HG03558 (cell line): Measurements from ENCODE around the gene DCAF5.

Experiments
- ATAC-seq: cut with Tn5 transposase; IDR thresholded peaks from one replicate; pipeline ENCODE4 v1.9.1; 2021; ENCODE audit warnings: moderate number of reproducible peaks; ENCODE audit not compliant: unreplicated experiment; ENCODE audit errors: extremely low read depth

DCAF5 gene

GRCh38 chr14:69101331-69101826 lies 51.5 kb downstream of the DCAF5 start:
- no peak for ATAC-seq

- no peak for ATAC-seq
Observed at GRCh38 chr14:69097974-69098373, 54.9 kb downstream of the DCAF5 start.

- no peak for ATAC-seq
Observed at GRCh38 chr14:69096781-69097475, 56.0 kb downstream of the DCAF5 start.

GRCh38 chr14:69096246-69096645 lies 56.7 kb downstream of the DCAF5 start:
- no peak for ATAC-seq

- no peak for ATAC-seq
Observed at GRCh38 chr14:69094481-69094880, 58.4 kb downstream of the DCAF5 start.

GRCh38 chr14:69093631-69094421 lies 59.1 kb downstream of the DCAF5 start:
- no peak for ATAC-seq

GRCh38 chr14:69092840-69093422 lies 60.0 kb downstream of the DCAF5 start:
- ATAC-seq: no peak

GRCh38 chr14:69091695-69092094 lies 61.2 kb downstream of the DCAF5 start:
- no peak for ATAC-seq

GRCh38 chr14:69091006-69091405 lies 61.9 kb downstream of the DCAF5 start:
- no peak for ATAC-seq

- no peak for ATAC-seq
Observed at GRCh38 chr14:69090187-69090789, 62.6 kb downstream of the DCAF5 start.

- ATAC-seq: no peak
Observed at GRCh38 chr14:69089046-69089445, 63.9 kb downstream of the DCAF5 start.

- ATAC-seq: no peak
Observed at GRCh38 chr14:69088586-69088985, 64.3 kb downstream of the DCAF5 start.

- no peak for ATAC-seq
Observed at GRCh38 chr14:69087061-69087461, 65.9 kb downstream of the DCAF5 start.

- no peak for ATAC-seq
Observed at GRCh38 chr14:69086537-69086936, 66.4 kb downstream of the DCAF5 start.

GRCh38 chr14:69084023-69084422 lies 68.9 kb downstream of the DCAF5 start:
- no peak for ATAC-seq

GRCh38 chr14:69083181-69083580 lies 69.7 kb downstream of the DCAF5 start:
- no peak for ATAC-seq

GRCh38 chr14:69081271-69081670 lies 71.6 kb downstream of the DCAF5 start:
- ATAC-seq: no peak

- ATAC-seq: no peak
Observed at GRCh38 chr14:69079747-69080146, 73.2 kb downstream of the DCAF5 start.

GRCh38 chr14:69079188-69079742 lies 73.7 kb downstream of the DCAF5 start:
- no peak for ATAC-seq

- ATAC-seq: no peak
Observed at GRCh38 chr14:69077841-69078240, 75.1 kb downstream of the DCAF5 start.
